ENCODE measurements around the gene TMEM151B. TPM values are rescaled to one million over a fixed set of nuclear protein-coding genes. Genes with fewer than 3 reads are reported as not detected.
A peak's percentile ranks its signal among the peaks of the same experiment; 100 is the strongest.

Gene TMEM151B
- total RNA-seq, 1 donor from 2014 or later = 0.09 TPM

GRCh38 chr6:44301106-44301505, 30.9 kb downstream of the TMEM151B start:
- Histone ChIP-seq H3K4me3 (ENCODE audit: insufficient read depth, low read depth, low read length) (no peak overlapping the region), H3K36me3 (ENCODE audit: insufficient read depth, low read length) (peaks cover 14% of the 10 kb centered on the region), H3K9me3 (ENCODE audit: insufficient read depth, low read depth, low read length) (peaks cover 2% of the 10 kb centered on the region), H3K27ac (ENCODE audit: low read depth, low read length) (no peak overlapping the region), H4K20me1 (ENCODE audit: insufficient read depth, low read length) (peaks cover 21% of the 10 kb centered on the region), H3K27me3 (ENCODE audit: insufficient read depth, low read length) (peaks cover 24% of the 10 kb centered on the region), H3K4me2 (ENCODE audit: low read length) (no peak overlapping the region), H3K4me1 (ENCODE audit: insufficient read depth, low read length) (peaks cover 12% of the 10 kb centered on the region), H3K9ac (ENCODE audit: low read length) (no peak overlapping the region), H3K79me2 (ENCODE audit: insufficient read depth, low read length) (no peaks in the 10 kb centered on the region), H2AFZ (ENCODE audit: low read depth, low read length) (no peak overlapping the region)
- Mint-ChIP-seq H3K27ac (ENCODE audit: unreplicated experiment) (no peak overlapping the region), H3K4me1 (ENCODE audit: low read depth, unreplicated experiment) (peaks cover 1% of the 10 kb centered on the region), H3K4me3 (ENCODE audit: unreplicated experiment) (no peak overlapping the region), H3K9me3 (ENCODE audit: unreplicated experiment) (no peaks in the 10 kb centered on the region), H3K36me3 (ENCODE audit: low read depth, unreplicated experiment) (peaks cover 25% of the 10 kb centered on the region), H3K27me3 (ENCODE audit: low read depth, unreplicated experiment) (peaks cover 24% of the 10 kb centered on the region)
- TF ChIP-seq CTCF (IDR thresholded peaks at IDR 0.05; ENCODE audit: insufficient read depth, low read depth, low read length) (no peak), EZH2 (IDR thresholded peaks at IDR 0.05; ENCODE audit: insufficient read depth, low read length) (no peak)
- DNase-seq (ENCODE audit: low read depth) (no peak), FAIRE-seq (no peak)

- H3K4me2 ChIP-seq (ENCODE audit: low read length) = no peak overlapping the region
- peaks cover 14% of the 10 kb centered on the region for H3K36me3 ChIP-seq (ENCODE audit: insufficient read depth, low read length)
- H3K4me3 ChIP-seq (ENCODE audit: insufficient read depth, low read depth, low read length) = no peak overlapping the region
- H3K4me1 Mint-ChIP-seq (ENCODE audit: low read depth, unreplicated experiment) = peaks cover 1% of the 10 kb centered on the region
- no peak for DNase-seq (ENCODE audit: low read depth)
- TF ChIP-seq CTCF (IDR thresholded peaks at IDR 0.05; ENCODE audit: insufficient read depth, low read depth, low read length) (no peak), EZH2 (IDR thresholded peaks at IDR 0.05; ENCODE audit: insufficient read depth, low read length) (no peak)
- H3K36me3 Mint-ChIP-seq (ENCODE audit: low read depth, unreplicated experiment) = peaks cover 25% of the 10 kb centered on the region
- peaks cover 16% of the 10 kb centered on the region for H3K27me3 ChIP-seq (ENCODE audit: insufficient read depth, low read length)
- H3K9ac ChIP-seq (ENCODE audit: low read length) = no peak overlapping the region
- H3K79me2 ChIP-seq (ENCODE audit: insufficient read depth, low read length) = no peaks in the 10 kb centered on the region
- no peaks in the 10 kb centered on the region for H3K9me3 ChIP-seq (ENCODE audit: insufficient read depth, low read depth, low read length)
- peaks cover 9% of the 10 kb centered on the region for H3K4me1 ChIP-seq (ENCODE audit: insufficient read depth, low read length)
- H4K20me1 ChIP-seq (ENCODE audit: insufficient read depth, low read length) = peaks cover 17% of the 10 kb centered on the region
- no peaks in the 10 kb centered on the region for H3K9me3 Mint-ChIP-seq (ENCODE audit: unreplicated experiment)
- H3K27me3 Mint-ChIP-seq (ENCODE audit: low read depth, unreplicated experiment) = peaks cover 16% of the 10 kb centered on the region
- H3K4me3 Mint-ChIP-seq (ENCODE audit: unreplicated experiment) = no peak overlapping the region
- H3K27ac ChIP-seq (ENCODE audit: low read depth, low read length) = no peak overlapping the region
- H3K27ac Mint-ChIP-seq (ENCODE audit: unreplicated experiment) = peak overlapping the region; percentile 2
- no peak overlapping the region for H2AFZ ChIP-seq (ENCODE audit: low read depth, low read length)
- no peak for FAIRE-seq
Measured at GRCh38 chr6:44301782-44302564, 31.7 kb downstream of the TMEM151B start.

GRCh38 chr6:44302856-44303255, 32.6 kb downstream of the TMEM151B start:
- Histone ChIP-seq H3K36me3 (ENCODE audit: insufficient read depth, low read length) (peaks cover 18% of the 10 kb centered on the region), H3K4me2 (ENCODE audit: low read length) (no peak overlapping the region), H2AFZ (ENCODE audit: low read depth, low read length) (no peak overlapping the region), H3K9ac (ENCODE audit: low read length) (no peak overlapping the region), H3K27me3 (ENCODE audit: insufficient read depth, low read length) (peaks cover 11% of the 10 kb centered on the region), H4K20me1 (ENCODE audit: insufficient read depth, low read length) (peaks cover 16% of the 10 kb centered on the region), H3K4me1 (ENCODE audit: insufficient read depth, low read length) (peaks cover 2% of the 10 kb centered on the region), H3K4me3 (ENCODE audit: insufficient read depth, low read depth, low read length) (no peak overlapping the region), H3K9me3 (ENCODE audit: insufficient read depth, low read depth, low read length) (no peaks in the 10 kb centered on the region), H3K79me2 (ENCODE audit: insufficient read depth, low read length) (no peaks in the 10 kb centered on the region), H3K27ac (ENCODE audit: low read depth, low read length) (no peak overlapping the region)
- DNase-seq (ENCODE audit: low read depth) (no peak), FAIRE-seq (no peak)
- H3K9me3 Mint-ChIP-seq (ENCODE audit: unreplicated experiment) = no peaks in the 10 kb centered on the region
- TF ChIP-seq CTCF (IDR thresholded peaks at IDR 0.05; ENCODE audit: insufficient read depth, low read depth, low read length) (no peak), EZH2 (IDR thresholded peaks at IDR 0.05; ENCODE audit: insufficient read depth, low read length) (no peak)
- peaks cover under 1% of the 10 kb centered on the region for H3K4me1 Mint-ChIP-seq (ENCODE audit: low read depth, unreplicated experiment)
- no peak overlapping the region for H3K27ac Mint-ChIP-seq (ENCODE audit: unreplicated experiment)
- H3K27me3 Mint-ChIP-seq (ENCODE audit: low read depth, unreplicated experiment) = peaks cover 12% of the 10 kb centered on the region
- H3K4me3 Mint-ChIP-seq (ENCODE audit: unreplicated experiment) = no peak overlapping the region
- H3K36me3 Mint-ChIP-seq (ENCODE audit: low read depth, unreplicated experiment) = peaks cover 26% of the 10 kb centered on the region

Data from astrocyte (in vitro differentiated cells and primary cell).